Stimulated activated naive CD8-positive, alpha-beta T cell treated with anti-CD3 and anti-CD28 coated beads, Interleukin-15, Interleukin-2, amounts not matched to agents 100 ng/mL and 50 ng/mL, for 24 hours (primary cell): Measurements from ENCODE around the gene TWNK.

Experiments
- H3K27ac Mint-ChIP-seq: one replicate; pipeline ENCODE4 v1.8.0; 2021; ENCODE audit warnings: mild to moderate bottlenecking, mixed read lengths
- H3K27me3 Mint-ChIP-seq: one replicate; pipeline ENCODE4 v1.8.0; 2021; ENCODE audit warnings: mixed read lengths
- H3K36me3 Mint-ChIP-seq: one replicate; pipeline ENCODE4 v1.8.0; 2021; ENCODE audit warnings: low read depth, mixed read lengths
- H3K4me1 Mint-ChIP-seq: one replicate; pipeline ENCODE4 v1.8.0; 2021; ENCODE audit warnings: low read depth, mixed read lengths
- H3K4me3 Mint-ChIP-seq: one replicate; pipeline ENCODE4 v1.8.0; 2021; ENCODE audit warnings: mild to moderate bottlenecking, mixed read lengths
- H3K9me3 Mint-ChIP-seq: one replicate; pipeline ENCODE4 v1.8.0; 2021; ENCODE audit warnings: mixed read lengths

Gene TWNK

DNA sequence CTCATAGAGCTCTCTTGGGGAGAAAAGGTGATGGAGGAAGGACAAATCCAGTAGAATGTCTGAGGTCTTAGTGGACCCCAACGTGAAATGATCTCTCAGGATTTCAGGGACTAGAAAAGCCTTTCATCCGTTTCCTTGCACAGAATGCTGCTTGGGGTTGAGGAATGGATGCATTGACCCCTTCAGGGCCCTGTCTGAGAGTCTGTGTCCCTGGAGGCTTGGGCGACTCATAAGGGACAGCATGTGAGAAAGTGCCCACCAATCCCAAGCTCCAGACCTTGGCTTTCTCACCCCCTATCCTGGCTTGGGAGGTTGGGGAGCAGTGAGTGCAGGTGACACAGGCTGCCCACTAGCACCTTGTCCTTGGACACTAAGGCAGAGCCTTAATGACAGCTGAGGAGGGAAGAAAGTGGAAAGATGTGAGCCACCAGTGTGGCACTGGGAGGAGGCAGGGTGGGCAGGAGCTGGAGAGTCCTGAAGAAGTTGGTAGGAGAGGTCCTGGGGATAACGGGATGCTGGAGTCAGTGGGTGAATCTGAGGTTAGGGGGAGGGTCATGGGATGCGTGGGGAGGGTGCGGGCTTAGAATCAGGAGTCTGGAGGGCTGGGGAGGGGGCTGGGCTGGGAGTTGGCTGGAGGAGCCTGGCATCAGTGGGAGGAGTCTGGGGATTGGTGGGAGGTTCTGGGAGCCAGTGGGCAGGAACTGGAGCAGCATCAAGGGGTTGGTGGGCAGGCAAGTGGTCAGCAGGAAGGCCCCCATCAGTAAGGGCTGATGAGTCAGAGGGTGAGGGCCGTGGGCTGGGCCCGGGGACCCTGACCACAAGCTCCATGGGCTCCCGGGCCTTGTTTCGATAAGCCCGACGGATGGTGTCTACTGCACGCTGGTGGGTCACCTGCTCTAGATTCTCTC lies 20.8 kb downstream of the TWNK start:
- Mint-ChIP-seq H3K9me3 (no peaks in the 10 kb centered on the region), H3K36me3 (no peaks in the 10 kb centered on the region), H3K27me3 (no peaks in the 10 kb centered on the region), H3K4me3 (no peak overlapping the region), H3K4me1 (peaks cover 7% of the 10 kb centered on the region), H3K27ac (no peak overlapping the region)

DNA sequence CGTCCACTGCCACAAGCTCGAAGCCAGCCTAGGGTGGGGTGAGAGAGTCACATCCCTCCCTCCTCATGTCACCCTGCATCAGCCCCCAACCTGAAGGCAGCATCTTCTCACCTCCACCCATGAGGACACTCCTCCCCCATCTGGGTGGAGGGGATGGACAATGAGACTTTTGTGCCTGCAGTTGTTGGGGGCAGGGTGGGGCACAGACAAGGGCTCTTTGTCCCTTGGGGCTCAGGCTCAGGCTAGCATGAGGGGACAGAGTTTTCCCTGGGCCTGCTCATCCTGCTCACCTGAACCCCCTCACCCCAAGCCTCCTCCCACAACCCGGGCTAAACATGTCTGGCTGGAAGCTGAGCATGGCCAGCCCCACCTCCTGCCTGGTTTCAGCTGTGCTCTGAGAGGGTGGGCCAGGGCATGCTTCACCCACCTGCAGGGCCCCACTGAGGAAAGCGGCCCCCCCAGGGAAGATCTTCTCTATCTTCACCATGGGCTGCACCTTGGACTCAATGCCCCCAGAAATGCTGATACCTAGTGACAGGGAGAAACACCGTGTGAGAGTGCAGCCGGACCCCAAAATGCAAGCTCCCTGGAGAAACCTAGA lies 21.6 kb downstream of the TWNK start:
- Mint-ChIP-seq H3K9me3 (no peaks in the 10 kb centered on the region), H3K27ac (no peak overlapping the region), H3K27me3 (no peaks in the 10 kb centered on the region), H3K4me3 (no peak overlapping the region), H3K4me1 (peaks cover 11% of the 10 kb centered on the region), H3K36me3 (no peaks in the 10 kb centered on the region)

DNA sequence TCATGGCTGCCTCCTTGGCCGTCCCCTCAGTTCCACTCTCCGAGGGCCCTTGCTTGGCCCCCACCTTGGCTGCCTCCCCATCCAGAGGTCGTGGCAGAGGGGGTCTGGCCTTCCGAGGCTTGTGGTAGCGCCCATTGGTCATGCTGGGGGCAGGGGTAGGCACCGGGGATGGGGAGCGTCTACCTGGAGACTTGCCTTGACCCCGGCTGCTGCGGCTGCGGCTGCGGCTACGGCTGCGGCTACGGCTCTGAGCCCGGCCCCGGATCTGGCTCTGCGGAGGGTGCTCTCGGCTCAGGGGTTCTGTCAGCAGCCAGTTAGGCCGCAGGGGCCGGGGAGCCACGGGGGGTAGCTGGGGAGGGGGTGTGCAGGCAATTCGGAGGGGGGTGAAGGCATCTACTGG lies 23.0 kb downstream of the TWNK start:
- Mint-ChIP-seq H3K36me3 (no peaks in the 10 kb centered on the region), H3K4me1 (peaks cover 25% of the 10 kb centered on the region), H3K9me3 (no peaks in the 10 kb centered on the region), H3K27ac (no peak overlapping the region), H3K27me3 (no peaks in the 10 kb centered on the region), H3K4me3 (no peak overlapping the region)

DNA sequence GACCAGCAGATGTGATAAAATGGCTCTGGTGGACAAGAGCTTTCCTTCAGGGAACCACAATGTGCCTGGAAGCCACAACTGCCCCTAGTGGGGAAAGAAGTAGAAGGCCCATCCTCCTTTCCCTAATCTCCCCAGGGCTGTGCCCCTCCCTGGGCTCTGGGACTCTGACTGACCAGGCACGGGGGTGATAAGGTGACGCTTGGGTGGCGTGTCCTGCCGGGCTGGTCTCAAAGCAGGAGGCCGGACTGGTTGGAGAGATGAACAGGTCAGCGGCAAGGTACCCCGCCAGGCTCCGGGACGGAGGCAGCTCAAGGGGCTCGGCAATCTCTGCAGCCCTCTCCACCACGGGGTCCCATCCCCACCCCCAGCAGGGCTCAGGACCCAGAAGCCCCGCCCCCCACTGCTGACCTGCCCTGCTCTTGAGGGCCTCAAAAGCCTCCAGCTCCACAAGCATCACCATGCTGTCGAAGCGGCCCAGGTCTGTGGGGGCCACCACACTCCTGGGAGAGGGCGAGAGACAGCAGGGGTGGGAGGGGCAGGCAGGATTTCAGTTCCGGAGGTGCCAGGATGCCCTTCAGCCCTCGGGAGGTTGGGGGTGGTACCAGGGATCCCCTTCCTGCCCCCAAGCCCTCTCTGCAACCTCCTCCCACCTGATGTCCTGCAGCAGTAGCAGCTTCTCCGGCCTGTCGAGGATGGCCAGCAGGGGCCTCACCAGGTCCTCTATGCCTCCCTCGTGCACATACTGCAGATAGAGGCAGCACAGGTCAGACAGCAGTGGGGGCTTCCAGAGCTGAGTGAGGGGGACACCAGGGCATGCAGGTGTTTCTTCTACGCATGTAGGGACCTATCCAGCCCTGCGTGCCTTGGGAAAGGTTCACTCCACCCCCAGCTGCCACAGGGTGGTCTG lies 24.4 kb downstream of the TWNK start:
- no peaks in the 10 kb centered on the region for H3K36me3 Mint-ChIP-seq
- no peaks in the 10 kb centered on the region for H3K9me3 Mint-ChIP-seq
- H3K4me3 Mint-ChIP-seq = no peak overlapping the region

DNA sequence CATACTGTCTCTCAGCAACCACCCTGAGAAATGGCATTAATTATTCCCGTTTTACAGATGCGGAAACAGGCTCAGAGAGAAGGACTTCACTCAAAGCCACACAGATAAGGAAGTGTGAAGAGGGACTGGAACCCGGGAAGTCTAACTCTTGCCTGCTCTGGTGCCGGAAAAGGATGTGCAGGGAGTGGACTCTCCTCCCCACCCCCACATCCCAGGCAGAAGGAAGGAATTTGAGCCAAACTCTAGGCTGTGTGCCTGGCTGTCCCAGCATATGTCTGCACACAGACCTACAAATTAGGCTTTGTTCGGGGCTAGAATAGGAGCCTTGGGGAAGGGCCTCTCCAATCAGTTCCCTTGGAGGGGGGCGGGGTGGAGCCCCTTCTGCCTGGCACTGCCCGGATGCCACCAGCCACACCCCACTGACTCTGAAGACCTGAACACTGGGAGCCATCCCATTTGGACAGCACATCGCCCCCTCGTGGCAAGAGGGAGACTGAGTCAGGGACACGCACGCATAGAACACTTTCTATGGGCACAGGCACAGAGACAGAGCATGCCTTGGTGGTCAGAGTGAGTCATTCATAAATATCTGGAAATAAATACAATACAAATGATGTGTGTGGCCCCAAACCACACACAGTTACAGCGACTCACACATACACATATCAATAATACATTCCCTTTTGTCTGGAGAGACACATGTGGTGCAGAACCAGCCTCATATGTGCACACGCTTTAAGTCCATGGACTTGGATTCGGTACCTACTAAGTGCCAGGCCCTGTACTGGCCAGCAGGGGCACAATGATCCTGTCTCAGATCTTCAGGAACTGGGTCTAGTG lies 25.4 kb downstream of the TWNK start:
- no peak overlapping the region for H3K4me3 Mint-ChIP-seq
- H3K4me1 Mint-ChIP-seq = peaks cover 27% of the 10 kb centered on the region
- peaks cover 18% of the 10 kb centered on the region for H3K27me3 Mint-ChIP-seq
- H3K27ac Mint-ChIP-seq = peak overlapping the region; percentile 56
- no peaks in the 10 kb centered on the region for H3K36me3 Mint-ChIP-seq
- no peaks in the 10 kb centered on the region for H3K9me3 Mint-ChIP-seq

More for the DNA sequence above, 24.4 kb downstream of the TWNK start:
- H3K27me3 Mint-ChIP-seq = peaks cover 8% of the 10 kb centered on the region
- H3K4me1 Mint-ChIP-seq = peaks cover 27% of the 10 kb centered on the region
- no peak overlapping the region for H3K27ac Mint-ChIP-seq

DNA sequence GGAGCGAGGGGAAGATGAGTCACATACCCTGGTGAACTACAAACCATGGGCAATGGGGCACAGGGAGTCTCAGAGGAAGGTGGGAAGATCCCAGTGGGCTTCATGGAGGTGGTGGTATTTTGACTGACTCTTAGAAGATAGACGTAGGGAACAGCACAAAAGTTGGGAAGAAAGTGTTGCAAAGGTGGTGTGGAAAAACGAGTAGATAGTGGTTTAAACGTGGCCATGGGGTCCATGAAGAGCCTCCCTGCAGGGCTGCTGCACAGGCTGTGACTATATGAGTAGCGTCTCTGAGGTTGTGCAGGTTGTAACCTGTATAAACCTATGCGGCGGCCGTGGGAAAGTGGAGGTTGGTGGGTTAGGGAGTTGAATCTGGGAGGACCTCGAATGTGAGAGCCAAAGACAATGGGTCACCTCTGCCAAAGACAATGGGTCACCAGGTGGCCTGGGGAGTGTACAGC lies 26.1 kb downstream of the TWNK start:
- Mint-ChIP-seq H3K27me3 (peaks cover 20% of the 10 kb centered on the region), H3K4me3 (no peak overlapping the region), H3K27ac (peak overlapping the region; percentile 56), H3K36me3 (no peaks in the 10 kb centered on the region), H3K4me1 (peaks cover 31% of the 10 kb centered on the region), H3K9me3 (no peaks in the 10 kb centered on the region)

DNA sequence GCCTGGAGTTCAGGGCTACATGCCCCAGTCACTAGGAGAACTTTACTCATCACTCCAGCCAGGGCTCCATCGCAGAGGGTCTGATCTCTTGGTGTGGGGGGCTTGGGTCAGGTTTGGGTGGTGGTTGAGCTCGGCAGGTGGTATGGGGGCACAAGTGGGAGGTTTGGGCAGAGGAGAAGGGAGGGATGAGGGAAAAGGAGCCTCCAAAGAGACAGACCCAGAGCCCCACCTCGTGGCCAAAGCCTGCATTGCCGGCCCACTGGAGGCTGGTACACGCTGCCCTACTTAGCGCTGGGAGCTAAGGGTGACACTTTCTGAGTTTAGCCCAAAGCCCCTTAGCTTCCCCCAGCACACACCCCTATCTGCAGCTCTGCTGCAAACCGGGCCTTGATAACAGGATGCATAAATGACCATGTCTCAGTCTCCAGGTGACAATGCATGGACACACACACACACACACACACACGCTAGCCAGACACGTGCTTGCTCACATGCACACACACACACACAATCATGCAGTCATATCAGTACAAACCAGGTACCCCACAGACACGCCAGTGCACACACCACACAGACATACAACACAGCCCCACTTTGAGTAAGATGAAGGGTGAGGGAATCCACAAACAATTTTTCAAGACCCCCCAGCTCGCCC lies 27.0 kb downstream of the TWNK start:
- Mint-ChIP-seq H3K4me1 (peaks cover 35% of the 10 kb centered on the region), H3K27ac (peak overlapping the region; percentile 26), H3K4me3 (no peak overlapping the region), H3K36me3 (no peaks in the 10 kb centered on the region), H3K27me3 (peaks cover 23% of the 10 kb centered on the region), H3K9me3 (no peaks in the 10 kb centered on the region)

DNA sequence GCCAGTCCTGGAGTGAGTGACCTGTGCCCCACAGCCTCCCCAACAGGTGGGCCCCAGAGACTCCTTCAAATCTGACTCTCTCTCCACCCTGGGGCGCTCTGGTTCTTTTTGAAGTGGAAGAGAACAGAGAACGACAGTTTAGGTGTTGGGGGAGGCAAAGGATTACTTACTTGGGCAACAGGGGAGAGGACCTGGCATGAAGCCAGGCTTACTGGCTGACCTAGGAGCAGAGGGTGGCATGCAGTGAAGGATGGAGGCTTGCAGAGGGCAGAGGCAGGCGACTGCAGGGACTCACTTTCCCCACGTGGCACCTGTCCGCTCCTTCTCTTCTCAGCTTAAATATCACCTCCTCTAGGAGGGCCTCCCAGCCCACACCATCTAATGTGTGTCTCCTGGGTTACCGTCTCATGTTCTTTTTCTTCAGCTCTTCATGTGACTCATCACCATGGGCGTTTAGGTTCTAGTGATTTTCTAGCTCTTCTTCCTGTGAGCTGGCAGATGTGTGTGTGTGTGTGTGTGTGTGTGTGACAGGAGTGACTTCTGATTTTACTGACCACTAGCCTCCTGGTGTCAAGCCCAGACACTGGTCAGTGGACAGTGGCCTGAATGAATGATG lies 27.7 kb downstream of the TWNK start:
- peaks cover 35% of the 10 kb centered on the region for H3K4me1 Mint-ChIP-seq
- no peak overlapping the region for H3K27ac Mint-ChIP-seq
- peaks cover 23% of the 10 kb centered on the region for H3K27me3 Mint-ChIP-seq
- no peak overlapping the region for H3K4me3 Mint-ChIP-seq
- no peaks in the 10 kb centered on the region for H3K9me3 Mint-ChIP-seq
- H3K36me3 Mint-ChIP-seq = no peaks in the 10 kb centered on the region

DNA sequence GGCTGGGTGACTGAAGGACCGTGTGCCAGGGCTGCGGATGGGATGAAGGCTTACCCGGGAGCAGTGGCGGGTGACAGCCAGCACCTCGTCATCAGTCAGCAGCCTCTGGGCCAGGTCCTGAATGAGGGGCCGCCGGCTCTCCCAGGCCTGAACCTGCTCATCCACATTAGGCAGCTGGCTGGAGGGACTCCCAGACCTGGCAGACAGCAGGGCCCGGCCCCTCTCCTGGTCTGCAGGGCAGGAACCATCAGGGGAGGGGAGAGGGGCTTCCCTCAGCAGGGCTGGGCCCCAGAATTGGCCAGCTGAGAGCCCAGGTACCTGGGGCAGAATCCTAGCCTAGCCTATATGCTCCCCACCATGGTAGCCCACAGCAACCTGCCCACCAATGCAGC lies 28.2 kb downstream of the TWNK start:
- Mint-ChIP-seq H3K27me3 (peaks cover 25% of the 10 kb centered on the region), H3K36me3 (no peaks in the 10 kb centered on the region), H3K9me3 (no peaks in the 10 kb centered on the region), H3K4me1 (peaks cover 35% of the 10 kb centered on the region), H3K27ac (no peak overlapping the region), H3K4me3 (no peak overlapping the region)

DNA sequence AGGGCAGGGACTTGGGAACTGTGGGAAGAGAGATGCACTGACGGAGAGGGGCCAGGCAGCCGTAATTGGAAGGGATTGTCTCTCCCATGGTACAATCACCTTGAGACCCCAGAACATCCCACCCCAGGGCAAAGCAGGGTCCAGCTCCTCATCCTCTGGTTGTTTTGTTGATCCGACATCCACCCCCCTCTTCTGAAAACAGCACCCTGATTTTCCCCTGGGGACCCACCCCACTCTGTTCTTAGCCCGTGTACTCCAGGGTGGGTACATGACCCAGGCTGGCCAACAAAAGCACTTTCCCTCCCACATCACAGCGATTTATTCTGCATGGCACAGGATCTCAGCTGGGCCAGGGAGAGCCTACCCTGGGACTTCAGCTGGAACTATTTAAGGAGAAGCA lies 29.5 kb downstream of the TWNK start:
- Mint-ChIP-seq H3K9me3 (no peaks in the 10 kb centered on the region), H3K36me3 (no peaks in the 10 kb centered on the region), H3K4me3 (no peak overlapping the region)

DNA sequence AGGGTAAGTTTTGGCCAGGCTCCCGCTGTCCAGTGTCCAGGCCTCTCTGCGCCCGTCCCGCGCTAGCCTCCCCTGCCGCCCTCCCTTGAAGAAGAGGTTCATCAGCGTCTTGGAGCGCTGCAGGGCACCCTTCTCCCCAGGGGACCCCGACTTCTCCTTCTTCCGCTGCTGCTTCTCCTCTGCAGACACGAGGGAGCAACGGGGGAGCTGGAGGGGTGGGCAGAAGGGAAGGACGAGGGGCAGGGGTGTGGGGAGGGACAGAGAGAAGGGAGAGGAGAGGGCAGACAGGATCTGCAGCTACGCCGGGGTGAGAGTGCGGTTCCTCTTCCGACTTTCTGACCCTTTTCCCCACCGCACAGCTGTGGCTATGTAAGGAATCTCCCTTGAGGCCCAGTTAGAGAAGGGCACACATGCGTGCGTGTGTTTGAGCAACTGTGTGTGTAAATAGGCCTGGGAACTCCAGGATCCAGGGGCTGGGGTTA lies 30.8 kb downstream of the TWNK start:
- Mint-ChIP-seq H3K36me3 (no peaks in the 10 kb centered on the region), H3K27ac (no peak overlapping the region), H3K4me3 (no peak overlapping the region), H3K4me1 (peaks cover 28% of the 10 kb centered on the region), H3K9me3 (no peaks in the 10 kb centered on the region), H3K27me3 (peaks cover 29% of the 10 kb centered on the region)

More for the DNA sequence above, 29.5 kb downstream of the TWNK start:
- Mint-ChIP-seq H3K27me3 (peaks cover 29% of the 10 kb centered on the region), H3K4me1 (peaks cover 35% of the 10 kb centered on the region), H3K27ac (no peak overlapping the region)

DNA sequence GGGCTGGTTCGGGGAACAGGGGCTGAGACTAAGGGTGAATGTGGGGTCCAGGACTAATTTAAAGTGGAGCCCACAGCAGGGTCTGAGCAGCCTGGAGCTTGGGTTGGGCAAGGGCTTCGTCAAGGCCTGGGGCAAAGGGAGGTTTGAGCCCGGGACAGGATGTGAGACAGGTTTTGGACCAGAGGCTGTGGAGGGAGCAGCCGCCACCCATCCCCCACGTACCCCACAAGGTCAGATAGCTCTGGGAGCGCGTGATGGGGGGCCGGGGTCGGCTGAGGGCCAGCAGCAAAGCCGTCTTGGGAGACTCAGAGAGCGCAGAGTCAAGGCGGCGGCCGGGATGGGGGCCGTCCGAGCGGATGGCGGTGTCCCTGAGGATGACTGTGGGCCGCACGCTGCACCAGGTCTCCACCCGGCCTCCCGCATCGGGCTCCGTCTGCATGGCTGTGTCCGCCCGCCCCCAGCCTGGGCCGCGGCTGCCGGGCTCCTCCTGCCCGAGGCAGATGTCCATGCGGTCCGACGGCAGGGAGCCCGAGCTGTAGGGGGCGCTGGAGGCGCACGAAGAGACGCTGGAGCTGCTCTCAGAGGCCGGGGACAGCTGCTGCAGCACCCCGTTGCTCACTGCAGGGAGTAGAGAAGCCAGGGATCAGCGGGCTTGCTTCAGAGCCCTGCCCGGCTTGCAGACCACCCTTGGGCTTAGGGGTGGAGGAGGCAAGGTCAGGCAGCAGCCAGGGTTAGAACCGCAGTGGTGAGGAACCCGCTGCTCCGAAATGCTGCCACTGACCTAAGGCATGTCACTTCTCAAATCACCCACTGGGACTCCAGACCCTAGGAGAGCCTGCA lies 31.5 kb downstream of the TWNK start:
- peaks cover 23% of the 10 kb centered on the region for H3K4me1 Mint-ChIP-seq
- H3K27ac Mint-ChIP-seq = no peak overlapping the region
- peaks cover 29% of the 10 kb centered on the region for H3K27me3 Mint-ChIP-seq
- H3K9me3 Mint-ChIP-seq = no peaks in the 10 kb centered on the region
- H3K36me3 Mint-ChIP-seq = no peaks in the 10 kb centered on the region
- no peak overlapping the region for H3K4me3 Mint-ChIP-seq

DNA sequence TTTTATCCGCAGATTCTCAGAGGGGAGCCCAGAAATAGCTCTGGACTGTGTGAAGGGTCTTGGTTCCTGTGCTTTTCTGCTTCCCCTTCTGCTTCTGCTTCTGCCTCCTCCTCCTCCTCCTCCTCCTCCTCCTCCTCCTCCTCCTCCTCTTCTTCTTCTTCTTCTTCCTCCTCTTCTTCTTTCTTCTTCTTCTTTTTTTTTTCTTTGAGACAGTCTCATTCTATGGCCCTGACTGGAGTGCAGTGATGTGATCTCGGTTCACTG lies 32.0 kb downstream of the TWNK start:
- H3K27me3 Mint-ChIP-seq = peaks cover 29% of the 10 kb centered on the region
- H3K27ac Mint-ChIP-seq = peak overlapping the region; percentile 10
- H3K4me3 Mint-ChIP-seq = no peak overlapping the region
- H3K4me1 Mint-ChIP-seq = peaks cover 19% of the 10 kb centered on the region
- H3K9me3 Mint-ChIP-seq = no peaks in the 10 kb centered on the region
- H3K36me3 Mint-ChIP-seq = no peaks in the 10 kb centered on the region
